ENCODE results near the gene CEP112.

Gene CEP112

GRCh38 chr17:65638221-65638975 is 553.5 kb downstream of the CEP112 start:
- no peak overlapping the region for H3K27ac ChIP-seq
- no peak for TF ChIP-seq ZFX (IDR thresholded peaks at IDR 0.05; ENCODE audit: borderline replicate concordance)
- TF ChIP-seq, protein P1, sequence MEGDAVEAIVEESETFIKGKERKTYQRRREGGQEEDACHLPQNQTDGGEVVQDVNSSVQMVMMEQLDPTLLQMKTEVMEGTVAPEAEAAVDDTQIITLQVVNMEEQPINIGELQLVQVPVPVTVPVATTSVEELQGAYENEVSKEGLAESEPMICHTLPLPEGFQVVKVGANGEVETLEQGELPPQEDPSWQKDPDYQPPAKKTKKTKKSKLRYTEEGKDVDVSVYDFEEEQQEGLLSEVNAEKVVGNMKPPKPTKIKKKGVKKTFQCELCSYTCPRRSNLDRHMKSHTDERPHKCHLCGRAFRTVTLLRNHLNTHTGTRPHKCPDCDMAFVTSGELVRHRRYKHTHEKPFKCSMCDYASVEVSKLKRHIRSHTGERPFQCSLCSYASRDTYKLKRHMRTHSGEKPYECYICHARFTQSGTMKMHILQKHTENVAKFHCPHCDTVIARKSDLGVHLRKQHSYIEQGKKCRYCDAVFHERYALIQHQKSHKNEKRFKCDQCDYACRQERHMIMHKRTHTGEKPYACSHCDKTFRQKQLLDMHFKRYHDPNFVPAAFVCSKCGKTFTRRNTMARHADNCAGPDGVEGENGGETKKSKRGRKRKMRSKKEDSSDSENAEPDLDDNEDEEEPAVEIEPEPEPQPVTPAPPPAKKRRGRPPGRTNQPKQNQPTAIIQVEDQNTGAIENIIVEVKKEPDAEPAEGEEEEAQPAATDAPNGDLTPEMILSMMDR (IDR thresholded peaks at IDR 0.05), result no peak

- TF ChIP-seq ZFX (IDR thresholded peaks at IDR 0.05; ENCODE audit: borderline replicate concordance), result no peak
- TF ChIP-seq, protein P1 (IDR thresholded peaks at IDR 0.05), result no peak
These were observed 554.1 kb downstream of the CEP112 start for GRCh38 chr17:65637786-65638185.

GRCh38 chr17:65634533-65634932 is 557.4 kb downstream of the CEP112 start:
- TF ChIP-seq, protein P1 (IDR thresholded peaks at IDR 0.05), result no peak
- TF ChIP-seq ZFX (IDR thresholded peaks at IDR 0.05; ENCODE audit: borderline replicate concordance), result no peak
- H3K27ac ChIP-seq, result peak overlapping the region; percentile 45

More at GRCh38 chr17:65637786-65638185, 554.1 kb downstream of the CEP112 start:
- H3K27ac ChIP-seq, result no peak overlapping the region

DNA sequence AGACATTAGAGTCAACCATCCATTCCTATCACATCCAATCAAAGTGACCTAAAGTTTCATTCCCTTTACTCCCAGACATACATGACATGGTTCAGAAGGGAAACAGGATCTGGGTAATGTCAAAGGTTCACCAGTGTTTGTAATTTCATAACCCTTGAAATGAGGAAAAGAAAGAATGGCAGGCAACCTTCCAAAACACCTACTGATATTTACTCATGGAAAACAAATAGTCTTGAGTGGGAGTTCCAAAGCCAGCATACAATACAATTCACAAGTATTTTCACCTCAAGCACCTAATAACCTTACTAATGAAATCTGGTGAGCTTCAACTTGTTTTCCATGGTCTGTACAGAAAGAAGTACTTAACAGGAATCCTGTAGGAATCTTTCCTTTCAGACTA is 557.9 kb downstream of the CEP112 start:
- H3K27ac ChIP-seq, result peak overlapping the region; percentile 45
- no peak for TF ChIP-seq ZFX (IDR thresholded peaks at IDR 0.05; ENCODE audit: borderline replicate concordance)

- TF ChIP-seq, protein P1 (IDR thresholded peaks at IDR 0.05), result no peak
- no peak for TF ChIP-seq ZFX (IDR thresholded peaks at IDR 0.05; ENCODE audit: borderline replicate concordance)
- peak overlapping the region; percentile 45 for H3K27ac ChIP-seq
These were observed 558.6 kb downstream of the CEP112 start for GRCh38 chr17:65633146-65633881.

DNA sequence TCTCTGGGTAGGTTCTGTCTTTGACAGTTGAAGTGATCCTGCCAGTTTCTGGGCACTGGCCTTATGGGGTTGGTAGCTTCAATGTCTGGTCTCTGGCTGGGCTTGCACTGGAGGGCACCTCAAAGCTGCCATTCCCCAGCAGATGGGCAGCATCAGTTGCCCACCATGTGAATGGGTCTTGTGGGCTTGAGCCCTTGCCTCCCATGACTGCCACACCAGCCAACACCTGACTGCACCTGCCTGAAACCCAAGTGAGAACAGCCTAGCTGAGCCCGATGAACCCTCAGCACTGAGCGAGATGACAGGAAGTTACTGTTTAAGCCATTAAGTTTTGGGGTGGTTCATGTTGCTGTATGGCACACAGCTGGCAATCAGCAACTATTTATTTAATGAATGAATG is 561.4 kb downstream of the CEP112 start:
- TF ChIP-seq, protein P1 (IDR thresholded peaks at IDR 0.05), result no peak
- TF ChIP-seq ZFX (IDR thresholded peaks at IDR 0.05; ENCODE audit: borderline replicate concordance), result no peak
- no peak overlapping the region for H3K27ac ChIP-seq

GRCh38 chr17:65629234-65629690 is 562.7 kb downstream of the CEP112 start:
- TF ChIP-seq ZFX (IDR thresholded peaks at IDR 0.05; ENCODE audit: borderline replicate concordance), result no peak
- TF ChIP-seq, protein P1 (IDR thresholded peaks at IDR 0.05), result no peak
- no peak overlapping the region for H3K27ac ChIP-seq
